Stimulated activated CD8-positive, alpha-beta memory T cell treated with anti-CD3 and anti-CD28 coated beads, Interleukin-2, amount 100 ng/mL, for 1 hour (primary cell): Measurements from ENCODE around the gene TRA2B.
"Not testable (repeated sequence)": the region's sequence is repeated elsewhere in the genome, so short reads cannot be mapped to it uniquely, and the experiment has no call there.

ENCODE experiments used
- DNase-seq, 2 donors: peaks; one replicate each; pipeline ENCODE4 v3.0.0-alpha.2; 2020; ENCODE audit warnings: low read depth in 2 of 2

The TRA2B gene

DNA sequence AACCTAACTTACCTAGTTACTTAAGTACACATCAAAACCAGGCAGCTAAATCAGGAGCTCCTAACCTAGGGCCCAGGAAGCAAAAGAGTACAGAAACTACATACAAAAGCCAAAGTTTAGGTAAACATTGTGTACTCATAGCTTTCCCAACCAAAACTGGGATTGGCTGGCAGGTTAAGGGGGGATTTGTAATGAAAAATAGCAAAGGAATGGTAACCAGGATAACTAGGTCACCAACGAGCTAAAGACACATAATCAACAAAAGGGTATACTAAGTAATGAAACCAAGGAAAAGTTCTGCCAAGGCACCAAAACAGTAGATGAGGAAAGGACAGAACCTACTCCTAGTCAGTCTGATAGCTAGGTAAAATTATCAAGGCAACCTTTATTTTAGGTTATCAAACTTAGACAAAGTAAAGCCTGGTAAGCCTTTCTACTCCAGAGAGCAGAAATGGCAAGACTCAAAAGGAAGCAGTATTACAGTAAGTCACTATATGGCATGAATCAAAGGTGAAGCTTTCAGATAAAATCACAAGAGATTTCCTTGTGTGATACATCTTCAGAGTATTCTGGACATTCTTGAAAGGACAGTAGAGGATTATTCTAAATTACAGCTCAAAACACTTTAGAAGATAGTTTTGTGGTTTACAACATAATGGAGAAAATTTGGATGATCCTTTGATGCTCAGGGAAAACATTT, 10.2 kb downstream of the TRA2B start:
- no peak for DNase-seq

- DNase-seq: no peak
Measured at GRCh38 chr3:185926445-185926844, 11.4 kb downstream of the TRA2B start.

GRCh38 chr3:185925353-185925752, 12.5 kb downstream of the TRA2B start:
- DNase-seq: no peak

- DNase-seq: no peak
Measured at GRCh38 chr3:185924375-185924774, 13.4 kb downstream of the TRA2B start.

- no peak for DNase-seq
Measured at GRCh38 chr3:185920184-185920583, 17.6 kb downstream of the TRA2B start.

- DNase-seq: no peak
Measured at GRCh38 chr3:185916042-185916833, 21.6 kb downstream of the TRA2B start.

- DNase-seq: no peak
Measured at GRCh38 chr3:185915642-185916041, 22.2 kb downstream of the TRA2B start.

DNA sequence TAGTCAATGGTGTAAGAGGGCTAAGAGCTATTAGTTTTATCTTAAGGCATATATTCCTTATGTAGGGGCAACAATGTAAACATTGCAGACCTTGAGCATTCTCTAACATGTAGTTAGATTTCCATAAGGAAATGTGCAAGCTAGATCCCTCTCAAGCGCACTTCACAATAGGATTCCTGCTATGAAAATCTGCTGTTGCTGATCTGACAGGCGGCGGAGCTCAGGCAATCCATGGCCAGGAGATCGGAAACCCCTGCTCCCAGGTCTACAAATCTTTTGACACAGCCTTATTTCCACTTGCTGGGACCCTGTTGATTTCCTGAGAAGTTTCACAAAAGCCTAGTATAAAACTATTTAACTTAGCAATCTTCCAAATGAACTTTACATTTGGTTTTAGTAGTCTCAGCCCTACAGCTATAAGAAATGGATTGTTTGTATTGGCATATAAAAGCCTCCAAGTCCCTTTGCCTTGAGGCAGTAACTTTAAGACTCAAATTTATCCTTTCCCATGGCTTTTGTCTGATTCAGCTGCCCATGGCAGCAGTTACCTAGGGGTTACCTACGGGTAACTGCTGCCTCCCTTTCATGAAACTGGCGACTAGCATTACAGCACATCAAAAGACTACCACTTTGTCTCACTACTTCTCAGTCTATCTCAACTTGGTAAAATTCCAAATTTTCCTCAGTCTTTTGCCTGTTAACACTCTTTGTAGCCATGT, 22.7 kb downstream of the TRA2B start:
- DNase-seq: no peak

- no peak for DNase-seq
Measured at GRCh38 chr3:185912929-185913901, 24.6 kb downstream of the TRA2B start.

DNA sequence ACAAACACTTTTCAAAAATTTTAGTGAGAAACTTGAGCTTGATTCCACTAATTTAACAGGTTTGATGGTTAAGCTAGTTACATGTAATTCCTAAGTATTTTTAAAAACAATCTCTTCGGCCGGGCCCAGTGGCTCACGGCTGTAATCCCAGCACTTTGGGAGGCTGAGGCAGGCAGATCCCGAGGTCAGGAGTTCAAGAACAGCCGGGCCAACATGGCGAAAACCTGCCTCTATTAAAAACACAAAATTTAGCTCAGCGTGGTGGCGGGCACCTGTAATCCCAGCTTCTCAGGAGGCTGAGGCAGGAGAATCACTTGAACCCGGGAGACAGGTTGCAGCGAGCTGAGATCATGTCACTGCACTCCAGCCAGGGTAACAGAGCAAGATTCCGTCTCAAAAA, 25.3 kb downstream of the TRA2B start:
- DNase-seq: no peak

- not testable (repeated sequence) for DNase-seq
Measured at GRCh38 chr3:185911076-185911448, 26.8 kb downstream of the TRA2B start.

GRCh38 chr3:185910322-185911075, 27.3 kb downstream of the TRA2B start:
- DNase-seq: not testable (repeated sequence)

DNA sequence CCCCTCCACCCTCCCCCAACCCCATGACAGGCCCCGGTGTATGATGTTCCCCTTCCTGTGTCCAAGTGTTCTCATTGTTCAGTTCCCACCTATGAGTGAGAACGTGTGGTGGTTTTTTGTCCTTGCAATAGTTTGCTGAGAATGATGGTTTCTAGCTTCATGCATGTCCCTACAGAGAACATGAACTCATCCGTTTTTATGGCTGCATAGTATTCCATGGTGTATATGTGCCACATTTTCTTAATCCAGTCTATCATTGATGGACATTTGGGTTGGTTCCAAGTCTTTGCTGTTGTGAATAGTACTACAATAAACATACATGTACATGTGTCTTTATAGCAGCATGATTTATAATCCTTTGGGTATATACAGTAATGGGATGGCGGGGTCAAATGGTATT, 27.9 kb downstream of the TRA2B start:
- not testable (repeated sequence) for DNase-seq

DNA sequence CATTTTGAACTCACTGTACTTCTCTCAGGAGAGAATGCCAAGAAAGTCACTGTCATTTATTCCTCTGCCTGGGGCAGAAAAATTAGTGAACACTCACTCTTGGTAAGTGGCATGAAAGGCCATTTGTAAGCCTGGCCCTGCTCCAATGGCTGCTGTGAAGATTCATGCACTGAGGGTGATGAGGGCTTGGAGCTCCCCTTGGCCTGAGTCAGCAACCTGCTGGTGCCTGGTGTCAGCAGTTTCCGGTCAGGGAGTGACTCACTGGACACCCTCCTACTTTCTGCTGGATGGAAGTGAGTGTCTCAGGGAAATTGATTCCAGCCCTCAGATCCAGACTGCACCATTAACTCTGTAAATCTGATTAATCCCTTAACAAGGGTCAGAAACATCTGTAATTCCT, 37.6 kb downstream of the TRA2B start:
- no peak for DNase-seq

GRCh38 chr3:185896636-185897035, 41.2 kb downstream of the TRA2B start:
- no peak for DNase-seq

DNA sequence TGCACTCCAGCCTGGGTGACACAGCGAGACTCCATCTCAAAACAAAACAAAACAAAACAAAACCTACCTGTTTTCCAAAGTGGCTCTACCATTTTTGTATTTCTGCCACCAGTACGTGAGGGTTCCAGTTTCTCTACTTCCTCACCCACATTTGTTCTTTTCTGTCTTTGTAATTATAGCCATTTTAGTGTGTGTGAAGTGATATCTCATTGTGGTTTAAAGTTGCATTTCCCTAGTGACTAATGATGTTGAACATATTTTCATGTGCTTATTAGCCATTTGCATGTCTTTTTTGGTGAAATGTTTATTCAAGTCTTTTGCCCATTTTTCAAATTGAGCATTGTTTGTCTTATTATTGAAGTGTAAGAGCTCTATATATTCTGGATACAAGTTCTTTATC, 50.7 kb downstream of the TRA2B start:
- DNase-seq: no peak

DNA sequence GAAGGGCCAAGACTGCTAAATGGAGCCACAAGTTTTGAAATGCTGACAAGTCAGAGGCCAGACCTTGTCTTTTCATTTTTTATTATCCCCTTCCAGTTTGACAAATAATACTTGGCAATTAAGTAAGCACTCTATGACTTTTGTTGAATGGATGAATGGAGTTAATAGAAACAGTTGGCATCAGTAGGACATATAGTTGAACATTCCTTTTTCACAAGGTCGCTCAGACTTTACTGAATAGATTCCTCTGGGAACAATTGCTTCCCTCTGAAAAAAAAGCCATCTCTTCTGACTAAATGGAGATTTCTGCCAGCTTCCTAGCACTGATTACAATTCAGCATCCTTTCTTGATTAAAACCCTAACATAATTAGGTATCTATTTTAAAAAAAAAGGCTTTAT, 53.2 kb downstream of the TRA2B start:
- no peak for DNase-seq

DNA sequence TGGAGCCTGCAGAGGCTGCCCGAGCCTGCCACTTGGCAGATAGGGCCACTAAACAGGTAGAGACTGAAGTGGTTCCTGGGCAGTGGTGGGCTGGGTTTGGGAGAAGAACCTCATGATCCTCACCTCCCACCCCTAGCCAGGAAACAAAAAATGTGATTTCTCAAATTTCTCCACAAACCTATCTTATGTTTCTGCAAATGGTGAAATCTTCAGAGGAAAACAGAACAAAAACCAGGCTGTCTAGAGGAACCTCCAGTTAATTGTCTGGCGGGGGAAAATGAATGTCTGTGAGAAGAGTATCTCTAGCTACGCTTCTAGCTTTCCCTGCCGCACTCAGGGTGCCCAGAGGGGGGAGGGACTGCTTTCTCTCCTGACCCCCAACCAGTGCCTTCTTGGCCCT, 55.9 kb downstream of the TRA2B start:
- no peak for DNase-seq

DNA sequence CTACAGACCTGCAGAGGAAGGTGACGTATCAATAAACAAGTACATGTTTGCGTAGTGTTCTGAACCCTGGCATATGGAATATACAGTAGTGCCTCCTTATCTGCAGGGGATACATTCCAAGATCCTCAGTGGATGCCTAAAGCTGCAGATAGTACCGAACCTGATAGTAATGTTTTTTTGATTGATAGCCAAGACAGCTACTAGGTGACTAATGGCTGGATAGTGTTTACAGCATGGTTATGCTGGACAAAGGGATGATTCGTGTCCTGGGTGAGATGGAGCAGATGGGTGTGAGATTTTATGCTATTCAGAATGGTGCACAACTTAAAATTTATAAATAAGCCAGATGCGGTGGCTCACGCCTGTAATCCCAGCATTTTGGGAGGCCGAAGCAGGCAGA, 57.2 kb downstream of the TRA2B start:
- no peak for DNase-seq

DNA sequence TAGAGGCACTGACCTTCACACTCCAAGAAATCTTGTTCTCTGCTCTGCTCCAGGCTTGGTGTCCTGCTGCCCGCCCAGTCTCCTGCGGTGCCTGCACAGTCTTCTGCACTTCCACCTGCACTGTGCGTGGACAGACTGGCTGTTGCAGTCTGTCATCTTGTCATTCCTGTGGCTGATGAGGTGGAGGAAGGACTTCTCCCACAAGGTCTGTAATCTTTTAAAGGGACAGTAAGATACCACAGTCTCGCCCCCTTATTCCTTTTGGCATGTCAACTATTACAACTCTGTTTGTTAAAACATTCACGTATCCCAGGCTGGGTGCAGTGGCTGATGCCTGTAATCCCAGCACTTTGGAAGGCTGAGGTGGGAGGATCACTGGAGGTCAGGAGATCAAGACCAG, 58.9 kb downstream of the TRA2B start:
- DNase-seq: no peak

DNA sequence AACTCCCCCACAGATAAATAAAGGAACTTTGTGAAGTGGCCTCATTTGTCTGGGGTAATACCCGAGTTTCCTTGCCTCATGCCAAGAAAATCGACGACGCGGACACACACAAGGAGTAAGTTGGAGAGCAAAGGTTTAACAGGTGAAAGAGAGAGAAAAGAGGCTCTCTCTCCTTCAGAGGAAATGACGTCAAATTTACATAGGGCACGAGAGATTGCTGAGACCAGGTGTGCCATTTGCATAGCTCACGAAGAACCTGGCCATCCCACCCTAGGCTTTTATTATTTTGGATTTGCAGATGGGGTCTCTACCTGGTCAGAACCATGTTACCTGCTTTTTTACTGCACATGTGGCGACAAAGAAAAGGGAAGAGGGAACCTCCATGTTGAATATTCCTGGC, 63.7 kb downstream of the TRA2B start:
- DNase-seq: no peak
